SH-SY5Y (cell line): ENCODE data around the gene PTPRJ.

ENCODE experiments used
- GATA2 ChIP-seq: IDR thresholded peaks from 2 replicates; pipeline ENCODE4 v1.6.1; 2011; ENCODE audit warnings: mild to moderate bottlenecking, low read depth, low read length
- GATA3 ChIP-seq: IDR thresholded peaks from 2 replicates; pipeline ENCODE4 v1.6.1; 2011; ENCODE audit warnings: low read depth, mild to moderate bottlenecking, low read length, moderate library complexity

- no peak for TF ChIP-seq GATA2
- no peak for TF ChIP-seq GATA3
Observed at GRCh38 chr11:48103621-48104567, 123.5 kb downstream of the PTPRJ start.
